HCT116 (cell line): Measurements from ENCODE around the gene GATC. TPM values are rescaled to one million over a fixed set of nuclear protein-coding genes. Genes with fewer than 3 reads are reported as not detected.

ENCODE experiments used
- ATAC-seq: fragments of 200-7000 bp; cut with Tn5 transposase; 2 replicates; pipeline ENCODE4 v1.9.1; 2020; ENCODE audit warnings: mild to moderate bottlenecking, moderate library complexity
- BruUV-seq: library from RNA; stranded (reverse); fragments of 400-500 nt; replicated peaks from 2 replicates; lab custom pipeline; 2021; lab: Mats Ljungman, UMichigan
- CTCF ChIA-PET: fragments of 300-600 bp; sonication (Branson Sonifier 250); formaldehyde crosslinking; loops from one replicate; lab custom pipeline; 2021; ENCODE audit warnings: antibody characterized with exemption; lab: Charles Lee
- POLR2A ChIA-PET: fragments of 300-600, 350-600 bp; sonication (Branson Sonifier 250); formaldehyde crosslinking; loops from one replicate; lab custom pipeline; 2021; ENCODE audit warnings: antibody characterized with exemption; lab: Charles Lee
- RAD21 ChIA-PET, 2 experiments: fragments of 300-600 bp; sonication (Branson Sonifier 250); formaldehyde crosslinking; loops; one replicate each; lab custom pipeline; 2023; ENCODE audit warnings: low total read pairs in 2 of 2; ENCODE audit not compliant: uncharacterized antibody in 2 of 2, unreplicated experiment in 2 of 2, low non-redundant PET in 1 of 2; lab: Charles Lee
- DNase-seq: peaks from one replicate; pipeline ENCODE4 v3.0.0-alpha.2; 2010; ENCODE audit warnings: low read depth, low spot score
- H2AFZ ChIP-seq: fragments of 200-600 bp; shearing (Covaris generic), sonication (generic); 2 replicates; pipeline ENCODE4 v1.6.1; 2017; ENCODE audit warnings: low read depth, mixed run types, mixed read lengths, antibody characterized with exemption, low read length; ENCODE audit not compliant: poor library complexity, severe bottlenecking
- H3K27ac ChIP-seq: 2 replicates; pipeline ENCODE4 v1.5.1; 2012; ENCODE audit warnings: low read depth, low read length
- H3K27me3 ChIP-seq: fragments of 200-600 bp; sonication (generic); 2 replicates; pipeline ENCODE4 v1.6.1; 2016; ENCODE audit warnings: mixed run types, low read length, mixed read lengths; ENCODE audit not compliant: insufficient read depth
- H3K36me3 ChIP-seq, 2 experiments: fragments of 200-500 bp in 1 of 2; fragments of 200-600 bp in 1 of 2; sonication (Bioruptor generic) in 1 of 2; sonication (generic) in 1 of 2; 2 replicates each; pipeline versions ENCODE4 v1.5.1 to v1.6.1; 2014 to 2016; ENCODE audit warnings: low read length in 2 of 2, inconsistent platforms in 1 of 2, mixed read lengths in 1 of 2, mixed run types in 1 of 2; ENCODE audit not compliant: insufficient read depth in 2 of 2, control insufficient read depth in 1 of 2
- H3K4me1 ChIP-seq, 2 experiments: fragments of 200-600 bp in 1 of 2; sonication (generic) in 1 of 2; 2 replicates each; pipeline versions ENCODE4 v1.5.1 to v1.6.1; 2012 to 2017; ENCODE audit warnings: low read length in 2 of 2, inconsistent platforms in 1 of 2, mild to moderate bottlenecking in 1 of 2, mixed read lengths in 1 of 2, mixed run types in 1 of 2, moderate library complexity in 1 of 2; ENCODE audit not compliant: insufficient read depth in 2 of 2, control insufficient read depth in 1 of 2
- H3K4me2 ChIP-seq: fragments of 200-600 bp; sonication (generic); 2 replicates; pipeline ENCODE4 v1.6.1; 2017; ENCODE audit warnings: mixed run types, low read length, mixed read lengths
- H3K4me3 ChIP-seq, 2 experiments: fragments of 200-600 bp in 1 of 2; sonication (generic) in 1 of 2; replicated peaks in 1 of 2; 2 replicates each; pipeline ENCODE4 v1.5.1; 2011 to 2016; ENCODE audit warnings: low read length in 2 of 2, control low read depth in 1 of 2, low read depth in 1 of 2, mild to moderate bottlenecking in 1 of 2, mixed read lengths in 1 of 2, mixed run types in 1 of 2
- H3K79me2 ChIP-seq: fragments of 200-600 bp; sonication (generic); 2 replicates; pipeline ENCODE4 v1.6.1; 2017; ENCODE audit warnings: mild to moderate bottlenecking, mixed run types, low read length, moderate library complexity, mixed read lengths; ENCODE audit not compliant: insufficient read depth
- H3K9ac ChIP-seq: fragments of 200-600 bp; sonication (generic); 2 replicates; pipeline ENCODE4 v1.6.1; 2016; ENCODE audit warnings: low read length, mixed read lengths
- H3K9me2 ChIP-seq: fragments of 200-600 bp; sonication (generic), shearing (Covaris generic); 2 replicates; pipeline ENCODE4 v1.6.1; 2017; ENCODE audit warnings: mixed run types, mild to moderate bottlenecking, moderate library complexity; ENCODE audit not compliant: insufficient read depth
- H3K9me3 ChIP-seq, 2 experiments: fragments of 200-500 bp in 1 of 2; fragments of 200-600 bp in 1 of 2; sonication (Bioruptor generic) in 1 of 2; sonication (generic) in 1 of 2; 2 replicates each; pipeline ENCODE4 v1.6.1; 2014 to 2017; ENCODE audit warnings: low read length in 2 of 2, mixed read lengths in 2 of 2, inconsistent platforms in 1 of 2, low read depth in 1 of 2, mild to moderate bottlenecking in 1 of 2, mixed run types in 1 of 2, moderate library complexity in 1 of 2; ENCODE audit not compliant: control insufficient read depth in 1 of 2, insufficient read depth in 1 of 2
- H4K20me1 ChIP-seq: fragments of 200-600 bp; sonication (generic), shearing (Covaris generic); 2 replicates; pipeline ENCODE4 v1.6.1; 2017; ENCODE audit warnings: mixed run types, mild to moderate bottlenecking, moderate library complexity; ENCODE audit not compliant: insufficient read depth
- CBX3 ChIP-seq: IDR thresholded peaks from 2 replicates; pipeline ENCODE4 v1.6.1; 2012; ENCODE audit warnings: low read depth
- CTCF ChIP-seq, 3 experiments: fragments of 200-600 bp in 1 of 3; sonication (generic) in 1 of 3; IDR thresholded peaks in 2 of 3; conservative IDR thresholded peaks in 1 of 3; 2 replicates each; pipeline ENCODE4 v1.5.1; 2012 to 2017; ENCODE audit warnings: low read depth in 2 of 3, low read length in 2 of 3, antibody characterized with exemption in 1 of 3, borderline replicate concordance in 1 of 3, control low read depth in 1 of 3, mild to moderate bottlenecking in 1 of 3, mixed read lengths in 1 of 3, mixed run types in 1 of 3, moderate library complexity in 1 of 3; ENCODE audit not compliant: insufficient read depth in 1 of 3
- EGR1 ChIP-seq: IDR thresholded peaks from 2 replicates; pipeline ENCODE4 v1.6.1; 2012; ENCODE audit warnings: low read depth
- JUND ChIP-seq: IDR thresholded peaks from 2 replicates; pipeline ENCODE4 v1.6.1; 2012
- POLR2AphosphoS5 ChIP-seq: IDR thresholded peaks from 2 replicates; pipeline ENCODE4 v1.6.1; 2011; ENCODE audit warnings: mild to moderate bottlenecking, low read depth, low read length, moderate library complexity
- RAD21 ChIP-seq: IDR thresholded peaks from 2 replicates; pipeline ENCODE4 v1.6.1; 2012; ENCODE audit warnings: low read depth, mild to moderate bottlenecking
- REST ChIP-seq: IDR thresholded peaks from 2 replicates; pipeline ENCODE4 v1.6.1; 2012; ENCODE audit warnings: low read depth
- ZBTB33 ChIP-seq: IDR thresholded peaks from 2 replicates; pipeline ENCODE4 v1.6.1; 2011; ENCODE audit warnings: mild to moderate bottlenecking, low read length, moderate library complexity; ENCODE audit not compliant: insufficient replicate concordance; ENCODE audit errors: extremely low read depth
- ZFX ChIP-seq: fragments of 450-650 bp; IDR thresholded peaks from 2 replicates; pipeline ENCODE4 v1.6.1; 2017
- ZNF274 ChIP-seq: fragments of 200-500 bp; sonication (Bioruptor generic); IDR thresholded peaks from 2 replicates; pipeline ENCODE4 v1.6.1; 2014; ENCODE audit warnings: mild to moderate bottlenecking, low read depth, low read length, inconsistent platforms
- intact Hi-C: fragments of 100-400 bp; cut with micrococcal nuclease; formaldehyde crosslinking; loops from 2 replicates; pipeline ENCODE4 v1.10.0; 2022
- total RNA-seq: library from RNA; stranded (reverse); gene quantifications from one replicate; pipeline ENCODE4 v1.2.1, GENCODE V29; 2021; ENCODE audit not compliant: unreplicated experiment

GATC gene
- total RNA-seq, 1 experiment from 2014 or later, result 48.7 TPM

GRCh38 chr12:120439646-120440247 lies 6.5 kb upstream of the GATC start:
- BruUV-seq, result no TSS peak
- DNase-seq (peak; percentile 59), ATAC-seq (peak; percentile 67)
- Histone ChIP-seq H4K20me1 (peaks cover 8% of the 10 kb centered on the region; the same call in 1 of the 2 replicates), H2AFZ (no peak overlapping the region), H3K36me3 (peaks cover 21 to 35% of the 10 kb centered on the region in 2 experiments), H3K4me2 (peak overlapping the region; percentile 83), H3K4me1 (peaks cover 9 to 22% of the 10 kb centered on the region in 2 experiments), H3K4me3 (peak overlapping the region; percentile 5 to 24; a peak in 3 of 4 replicates), H3K9me2 (no peaks in the 10 kb centered on the region), H3K9me3 (no peaks in the 10 kb centered on the region), H3K27ac (peak overlapping the region; percentile 1; the same call in 1 of the 2 replicates), H3K9ac (no peak overlapping the region), H3K79me2 (peaks cover 58% of the 10 kb centered on the region), H3K27me3 (no peaks in the 10 kb centered on the region)
- intact Hi-C loops, result loop anchor here (1.0 to 10.0 kb wide), 4 partner anchors 83 to 205 kb away; partner anchors contain the start of gene CABP1
- POLR2A ChIA-PET, result no interaction called here
- TF ChIP-seq RAD21, result peak; percentile 71
- no peak for TF ChIP-seq CBX3
- TF ChIP-seq EGR1, result 0 out of 2 replicates have a peak, but pooled peaks have one; percentile 12
- TF ChIP-seq CTCF (IDR thresholded peaks at IDR 0.05 in 2 of 3, conservative IDR thresholded peaks at IDR 0.05 in 1 of 3; ENCODE audit: borderline replicate concordance in 1 of 3, insufficient read depth in 1 of 3, low read depth in 2 of 3, low read length in 2 of 3), result peak; percentile 64 to 90 (median 78)
- RAD21 ChIA-PET, result no interaction called here
- CTCF ChIA-PET, result no interaction called here

GRCh38 chr12:120444676-120445075 lies 1.6 kb upstream of the GATC start:
- no peaks in the 10 kb centered on the region for H3K9me3 ChIP-seq
- BruUV-seq, result no TSS peak
- peak overlapping the region; percentile 75 for H3K4me2 ChIP-seq
- no peak overlapping the region for H3K27ac ChIP-seq
- H3K4me3 ChIP-seq, result peak overlapping the region; percentile 95 to 99
- intact Hi-C loops, result no loop called here
- H3K4me1 ChIP-seq, result peaks cover 14 to 21% of the 10 kb centered on the region in 2 experiments
- RAD21 ChIA-PET, result no interaction called here
- H2AFZ ChIP-seq, result no peak overlapping the region
- ATAC-seq (no peak), DNase-seq (no peak)
- 0 out of 2 replicates have a peak overlapping the region, but pooled peaks have one; percentile 97 for H3K9ac ChIP-seq
- no peaks in the 10 kb centered on the region for H3K27me3 ChIP-seq
- no peaks in the 10 kb centered on the region for H3K9me2 ChIP-seq
- CTCF ChIA-PET, result interaction anchor here (1.4 kb wide), 1 partner anchor 14 kb away, joined by 3 read pairs; no protein-coding TSS in a partner anchor
- POLR2A ChIA-PET, result no interaction called here
- H3K36me3 ChIP-seq, result peaks cover 26 to 40% of the 10 kb centered on the region in 2 experiments
- H4K20me1 ChIP-seq, result peaks cover 8% of the 10 kb centered on the region; the same call in 1 of the 2 replicates
- peaks cover 90% of the 10 kb centered on the region for H3K79me2 ChIP-seq
- TF ChIP-seq ZNF274 (no peak), JUND (no peak), ZFX (no peak), POLR2AphosphoS5 (no peak), REST (no peak), ZBTB33 (no peak)
